Superior temporal gyrus (tissue), 1 donor: ENCODE data around the gene STIM1.
"Not testable (repeated sequence)": the region's sequence is repeated elsewhere in the genome, so short reads cannot be mapped to it uniquely, and the experiment has no call there.

ENCODE experiments used
- DNase-seq: peaks from one replicate; pipeline ENCODE4 v3.0.0-alpha.2; 2016; ENCODE audit errors: extremely low spot score

STIM1 gene

DNA sequence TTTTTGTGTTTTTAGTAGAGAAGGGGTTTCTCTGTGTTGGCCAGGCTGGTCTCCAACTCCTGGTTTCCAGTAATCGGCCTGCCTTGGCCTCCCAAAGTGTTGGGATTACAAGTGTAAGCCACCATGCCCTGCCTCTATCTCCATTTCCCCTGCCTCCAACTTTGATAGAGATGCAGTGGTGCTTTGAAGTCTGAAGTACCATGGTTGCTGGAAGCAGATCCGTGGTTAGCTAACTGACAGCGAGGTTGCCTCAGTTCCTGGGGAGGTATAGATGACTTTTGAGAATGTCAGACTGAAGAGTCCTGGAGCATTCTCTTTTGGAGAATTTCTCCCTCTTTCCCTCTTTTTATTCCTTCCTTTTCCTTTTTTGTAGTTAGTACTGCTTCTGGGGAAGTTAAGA, 127.6 kb downstream of the STIM1 start:
- no peak for DNase-seq

DNA sequence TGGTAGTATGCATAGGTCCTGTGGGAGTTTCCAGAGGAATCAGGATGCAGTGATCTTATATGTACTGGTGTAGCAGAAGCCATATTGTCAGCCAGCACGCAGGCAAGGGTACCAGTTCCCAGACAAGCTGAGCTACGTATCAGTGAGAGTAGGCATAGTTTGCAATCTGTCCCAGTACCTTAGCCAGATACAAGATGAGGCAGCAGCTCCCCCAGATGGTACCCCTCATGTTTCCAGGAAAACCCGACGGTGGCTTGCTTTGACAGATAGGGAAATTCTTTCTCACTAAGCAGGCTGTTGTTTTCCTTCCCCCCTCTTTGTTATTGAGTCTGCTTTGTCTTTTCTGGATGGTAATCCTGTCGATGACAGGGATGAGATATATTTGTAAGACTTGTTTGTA, 129.4 kb downstream of the STIM1 start:
- no peak for DNase-seq

DNA sequence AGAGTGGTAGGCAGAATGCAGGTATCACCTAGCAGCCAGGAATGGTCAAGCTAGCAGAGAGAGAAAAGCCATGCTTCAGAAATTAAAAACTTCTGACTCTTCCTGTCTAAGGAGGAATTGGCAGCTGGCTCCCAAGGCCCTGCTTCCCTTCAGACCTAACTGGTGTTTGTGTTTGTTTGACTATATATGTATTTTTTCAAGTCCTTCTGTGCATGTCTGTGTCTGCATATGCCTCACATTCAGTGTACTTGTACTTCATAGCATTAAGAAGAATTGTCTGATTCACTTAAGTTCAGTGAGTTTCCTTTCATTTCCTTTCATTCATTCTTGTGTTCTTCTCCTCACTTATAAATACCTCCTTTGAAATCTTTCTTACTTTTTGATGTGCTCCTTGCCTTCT, 130.2 kb downstream of the STIM1 start:
- DNase-seq = no peak

DNA sequence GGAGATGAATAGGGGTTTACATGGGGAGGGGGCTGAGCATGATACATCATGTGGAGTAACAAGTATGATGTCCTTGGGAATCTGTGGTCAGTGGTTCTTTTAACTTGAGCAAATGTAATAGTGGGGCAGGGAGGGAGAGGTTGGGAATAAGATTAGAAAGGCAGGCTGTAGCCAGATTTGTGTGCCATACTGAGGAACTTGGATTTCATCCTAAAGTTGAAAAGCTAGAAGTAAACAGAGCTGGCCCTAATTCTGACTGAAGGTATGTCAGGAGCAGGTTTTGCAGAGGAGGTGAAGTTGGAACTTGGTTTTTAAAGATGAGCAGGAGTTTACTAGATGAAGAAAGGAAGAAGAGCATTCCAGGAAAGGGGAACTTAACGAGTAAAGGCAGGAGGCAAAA, 130.8 kb downstream of the STIM1 start:
- peak; percentile 31 for DNase-seq

DNA sequence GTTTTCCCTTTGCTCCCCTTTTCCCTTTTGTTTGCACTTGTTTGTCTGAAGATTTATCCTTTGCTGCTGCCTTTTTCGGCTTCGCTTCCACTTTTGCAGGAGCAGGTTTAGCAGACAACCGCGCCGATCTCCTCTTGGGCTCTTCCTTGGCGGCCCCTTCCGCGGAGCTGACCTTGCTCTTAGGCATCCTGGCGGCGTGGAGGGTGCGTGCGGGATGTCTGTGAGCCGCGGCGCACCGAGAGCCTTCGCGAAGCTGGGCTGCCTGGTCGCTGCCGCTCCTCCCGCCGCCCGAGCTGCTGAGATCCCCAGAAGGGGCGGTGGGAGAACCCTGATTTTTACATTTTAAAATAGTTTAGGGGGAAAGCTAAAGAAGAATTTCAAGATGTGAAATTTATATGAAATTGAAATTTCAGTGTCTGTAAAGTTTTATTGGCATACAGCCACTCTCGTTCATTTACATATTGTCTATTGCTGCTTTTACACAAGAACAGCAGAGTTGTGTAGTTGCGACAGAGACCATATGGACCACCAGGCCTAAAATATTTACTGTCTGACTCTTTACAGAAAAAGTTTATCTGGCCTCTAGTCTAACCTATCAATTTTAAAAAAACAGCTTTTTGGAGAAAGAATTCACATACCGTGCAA, 133.9 kb downstream of the STIM1 start:
- no peak for DNase-seq

DNA sequence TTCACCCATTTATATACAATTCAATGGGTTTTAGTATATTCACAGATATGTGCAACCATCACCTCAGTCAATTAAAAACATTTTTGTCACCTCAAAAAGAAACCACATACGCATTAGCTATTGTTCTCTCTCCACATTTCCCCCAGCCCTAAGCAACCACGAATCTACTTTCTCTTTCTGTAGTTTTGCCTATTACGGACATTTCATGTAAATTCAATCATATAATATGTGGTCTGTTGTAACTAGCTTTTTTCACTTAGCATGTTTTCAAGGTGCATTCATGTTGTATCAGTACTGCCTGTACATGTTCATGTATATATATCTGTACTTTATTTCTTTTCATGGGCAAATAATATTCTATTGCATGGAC, 134.4 kb downstream of the STIM1 start:
- DNase-seq = no peak

DNA sequence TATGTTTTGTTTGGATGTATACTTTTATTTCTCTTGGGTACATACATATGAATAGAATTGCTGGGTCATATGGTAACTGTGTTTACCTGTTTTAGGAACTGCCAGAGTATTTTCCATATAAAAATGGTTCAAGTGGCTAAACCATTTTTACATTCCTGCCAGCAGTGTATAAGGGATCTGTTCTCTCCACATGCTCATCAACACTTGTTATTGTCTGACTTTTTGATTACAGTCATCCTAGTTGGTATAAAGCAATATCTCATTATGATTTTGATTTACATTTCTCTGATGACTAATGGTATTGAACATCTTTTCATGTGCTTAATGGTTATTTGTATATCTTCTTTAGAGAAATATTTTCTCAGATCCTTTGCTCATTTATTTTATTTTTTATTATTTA, 134.9 kb downstream of the STIM1 start:
- DNase-seq = no peak

DNA sequence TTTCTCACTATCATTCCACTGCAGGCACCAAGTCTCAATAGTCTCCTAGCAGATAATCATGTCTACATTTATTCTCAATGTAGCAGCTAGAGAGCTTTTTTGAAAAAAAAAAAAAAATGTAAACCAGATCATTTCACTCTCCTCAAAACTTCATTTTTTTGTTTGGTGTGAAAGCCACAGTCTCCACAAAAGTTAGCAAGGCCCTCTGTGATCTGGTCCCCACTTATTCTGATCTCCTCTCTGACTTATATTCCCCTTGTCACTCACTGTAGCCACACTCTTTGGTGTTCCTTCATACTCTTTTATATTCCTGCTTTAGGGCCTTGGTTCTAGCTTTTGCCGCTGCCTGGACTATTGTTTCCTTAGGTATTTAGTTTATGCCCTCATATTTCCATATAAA, 137.5 kb downstream of the STIM1 start:
- no peak for DNase-seq

DNA sequence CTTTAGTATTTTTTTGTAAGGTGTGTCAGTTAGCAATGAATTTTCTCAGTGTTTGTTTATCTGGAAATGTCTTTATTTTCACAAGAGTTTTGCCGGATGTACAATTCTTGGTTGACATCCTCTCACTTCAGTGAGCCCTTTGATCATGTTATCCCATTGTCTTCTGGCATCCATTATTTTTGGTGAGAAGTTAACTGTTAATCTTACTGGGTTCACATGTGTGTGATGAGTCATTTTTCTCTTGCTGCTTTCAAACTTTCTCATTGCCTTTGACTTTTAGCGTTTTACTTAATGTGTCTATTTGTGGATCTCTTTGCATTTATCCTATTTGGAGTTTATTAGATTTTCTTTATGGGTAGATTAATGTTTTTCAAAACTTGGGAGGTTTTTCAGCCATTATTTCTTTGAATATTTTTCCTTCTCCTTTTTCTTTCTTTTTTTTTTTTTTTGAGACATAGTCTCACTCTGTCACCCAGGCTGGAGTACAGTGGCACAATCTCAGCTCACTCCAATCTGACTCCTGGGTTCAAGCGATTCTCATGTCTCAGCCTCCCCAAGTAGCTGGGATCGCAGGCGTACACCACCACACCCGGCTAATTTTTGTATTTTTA, 138.7 kb downstream of the STIM1 start:
- DNase-seq = no peak

DNA sequence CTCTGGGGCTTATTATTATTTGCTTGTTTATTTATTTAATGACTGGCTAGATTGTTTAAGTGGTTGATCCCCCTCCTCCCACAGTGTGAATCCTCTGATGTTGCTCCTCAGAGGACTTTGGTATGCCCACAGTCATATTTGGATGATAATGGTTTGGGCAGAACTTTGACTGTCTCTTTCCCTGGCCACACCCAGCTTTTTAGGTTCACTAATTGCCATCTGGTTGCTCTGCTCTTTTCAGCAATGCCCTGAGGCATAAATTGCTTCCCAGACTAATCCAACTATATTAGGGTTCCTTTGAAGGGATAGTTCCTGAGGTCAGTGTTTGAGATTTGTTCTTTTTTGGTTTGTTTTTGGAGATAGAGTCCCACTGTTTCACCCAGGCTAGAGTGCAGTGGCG, 139.8 kb downstream of the STIM1 start:
- DNase-seq = no peak

DNA sequence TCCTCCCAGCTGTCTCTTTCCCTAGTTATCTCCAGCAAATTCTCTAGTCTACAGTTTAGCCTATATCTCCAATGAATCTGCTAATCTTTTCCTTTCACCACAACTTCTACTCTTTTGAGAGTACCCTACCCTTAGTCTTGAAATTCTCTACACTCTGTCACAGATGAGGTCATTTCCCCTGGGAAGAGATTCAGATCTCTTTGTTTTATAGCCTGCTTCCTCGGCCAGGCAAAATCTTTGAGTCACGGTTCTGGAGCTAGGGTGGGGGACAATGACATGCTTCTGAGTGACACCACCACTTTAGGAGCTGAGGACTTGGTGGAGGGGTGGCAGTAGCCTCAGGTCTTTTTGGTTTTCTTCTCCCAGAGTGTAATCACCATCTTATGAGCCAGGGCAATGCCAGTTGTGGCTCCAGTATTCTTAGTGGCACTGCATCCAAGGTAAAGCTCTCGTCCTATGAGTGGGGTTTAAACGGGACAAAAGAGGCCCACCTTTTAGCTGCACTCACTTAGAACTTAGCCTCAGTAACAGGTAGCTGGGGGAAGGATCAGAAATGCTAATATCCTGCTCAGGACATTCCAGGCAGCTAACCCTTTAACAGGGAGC, 140.6 kb downstream of the STIM1 start:
- DNase-seq = no peak

DNA sequence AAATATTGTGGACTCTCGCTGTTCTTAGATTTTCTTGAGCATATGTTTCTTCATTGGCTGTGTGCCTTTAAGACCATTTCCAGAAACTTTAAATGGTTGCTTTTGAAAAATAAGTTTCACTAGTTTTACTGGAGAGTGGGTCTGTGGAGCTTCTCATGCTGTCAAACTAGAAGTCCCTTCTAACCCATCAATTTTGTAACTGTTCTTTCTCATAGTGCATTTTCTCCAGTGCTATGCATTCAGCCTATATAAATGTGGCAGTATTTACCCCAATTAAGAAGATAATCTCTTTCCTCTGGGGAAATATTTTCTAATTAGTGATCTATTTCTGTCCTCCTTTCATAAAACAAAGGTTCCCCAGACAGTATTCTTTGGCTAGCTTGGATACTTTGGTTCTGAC, 141.2 kb downstream of the STIM1 start:
- no peak for DNase-seq

DNA sequence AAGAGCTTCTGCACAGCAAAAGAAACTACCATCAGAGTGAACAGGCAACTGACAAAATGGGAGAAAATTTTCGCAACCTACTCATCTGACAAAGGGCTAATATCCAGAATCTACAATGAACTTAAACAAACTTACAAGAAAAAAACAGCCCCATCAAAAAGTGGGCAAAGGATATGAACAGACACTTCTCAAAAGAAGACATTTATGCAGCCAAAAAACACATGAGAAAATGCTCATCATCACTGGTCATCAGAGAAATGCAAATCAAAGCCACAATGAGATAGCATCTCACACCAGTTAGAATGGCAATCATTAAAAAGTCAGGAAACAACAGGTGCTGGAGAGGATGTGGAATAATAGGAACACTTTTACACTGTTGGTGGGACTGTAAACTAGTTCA, 149.3 kb downstream of the STIM1 start:
- not testable (repeated sequence) for DNase-seq

DNA sequence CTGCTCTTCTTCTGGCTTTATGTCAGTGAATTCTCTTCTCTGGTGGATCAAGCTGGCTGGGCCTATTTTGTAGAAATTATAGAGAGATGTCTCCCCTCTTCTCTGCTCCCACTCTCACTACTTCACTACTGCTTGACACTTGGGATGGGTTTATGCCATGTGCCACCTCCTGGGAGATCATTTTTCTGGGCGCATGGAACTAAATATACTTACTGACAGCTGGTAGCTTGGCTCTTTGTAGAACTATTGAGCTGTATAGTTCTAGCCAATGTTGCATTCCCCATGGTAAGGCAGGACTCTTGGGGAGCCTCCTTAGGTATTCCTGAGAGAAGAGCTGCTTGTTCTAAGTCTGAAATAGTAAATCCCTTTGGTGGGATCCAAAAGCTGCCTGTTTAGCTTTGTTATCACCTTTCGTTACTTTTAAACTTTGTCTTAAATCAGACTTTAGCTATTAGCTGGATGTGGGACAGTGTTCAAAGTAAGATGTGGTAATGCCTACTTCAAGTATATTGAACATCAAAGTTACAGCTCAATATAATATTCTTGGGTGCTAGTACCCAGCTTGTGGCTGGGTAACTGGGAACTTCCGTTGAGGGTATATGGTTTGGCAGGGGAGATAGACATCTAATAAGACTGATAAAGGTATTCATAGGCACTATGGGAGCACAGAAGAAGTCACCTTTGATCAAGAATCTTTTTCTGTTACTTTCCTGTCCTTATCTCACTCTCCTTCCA, 151.6 kb downstream of the STIM1 start:
- no peak for DNase-seq

DNA sequence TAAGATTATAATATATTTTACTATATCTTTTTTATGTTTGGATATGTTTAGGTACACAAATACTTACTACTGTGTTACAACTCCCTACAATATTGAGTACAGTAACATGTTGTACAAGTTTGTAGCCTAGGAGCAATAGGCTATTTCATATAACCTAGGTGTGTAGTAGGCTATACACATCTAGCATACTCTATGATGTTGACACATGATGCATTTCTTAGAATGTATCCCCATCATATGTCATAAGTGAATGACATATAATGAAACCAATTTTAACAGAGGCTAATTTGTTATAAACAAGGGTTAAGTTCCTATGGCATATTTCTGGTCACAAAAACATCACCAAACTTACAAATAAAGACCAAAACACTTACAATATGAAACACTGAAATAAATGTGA, 152.7 kb downstream of the STIM1 start:
- DNase-seq = no peak

DNA sequence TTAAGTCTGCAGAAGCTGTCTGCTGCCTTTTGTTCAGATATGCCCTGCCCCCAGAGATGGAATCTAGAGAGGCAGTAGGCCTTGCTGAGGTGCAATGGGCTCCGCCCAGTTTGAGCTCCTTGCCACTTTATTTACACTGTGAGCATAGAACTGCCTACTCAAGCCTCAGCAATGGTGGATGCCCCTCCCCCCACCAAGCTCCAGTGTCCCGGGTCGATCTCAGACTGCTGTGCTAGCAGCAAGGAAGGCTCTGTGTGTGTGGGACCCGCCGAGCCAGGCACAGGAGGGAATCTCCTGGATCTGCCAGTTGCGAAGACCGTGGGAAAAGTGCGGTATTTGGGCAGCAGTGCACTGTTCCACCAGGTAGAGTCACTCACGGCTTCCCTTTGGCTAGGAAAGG, 161.1 kb downstream of the STIM1 start:
- not testable (repeated sequence) for DNase-seq

DNA sequence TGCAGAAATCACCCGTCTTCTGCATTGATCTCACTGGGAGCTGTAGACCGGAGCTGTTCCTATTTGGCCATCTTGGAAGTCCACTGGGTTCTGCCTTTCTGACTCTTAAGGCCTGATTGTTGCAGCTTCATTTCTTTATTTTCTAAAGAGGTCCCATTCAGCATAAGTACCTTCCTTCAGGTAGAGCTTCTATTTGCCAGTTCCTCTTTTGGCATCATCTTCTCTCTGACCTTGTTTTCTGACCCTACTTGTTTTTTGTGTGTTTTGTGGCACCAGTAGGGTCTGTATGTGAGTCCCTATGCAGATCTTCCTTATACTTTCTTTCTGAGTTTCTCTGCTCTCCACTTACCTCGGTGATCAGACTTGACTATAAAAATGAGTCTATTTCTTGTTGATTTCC, 161.7 kb downstream of the STIM1 start:
- DNase-seq = no peak

DNA sequence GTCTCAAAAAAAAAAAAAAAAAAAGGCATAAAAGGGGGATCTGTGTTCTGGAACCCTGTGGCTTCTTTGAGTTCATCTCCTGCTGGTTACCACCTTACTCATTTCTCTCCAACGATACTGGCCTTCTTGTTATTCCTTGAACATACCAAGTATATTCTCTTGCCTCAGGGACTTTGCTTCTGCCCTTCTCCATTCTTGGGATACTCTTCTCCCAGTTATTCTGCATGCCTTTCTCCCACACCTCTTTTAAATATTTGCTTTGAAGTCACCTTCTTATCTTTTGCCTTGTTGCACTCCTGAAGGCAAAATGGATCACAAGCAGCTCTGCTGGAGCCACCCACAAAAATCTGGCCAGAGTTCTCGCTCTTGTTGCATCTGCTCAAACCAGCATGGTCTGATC, 163.2 kb downstream of the STIM1 start:
- no peak for DNase-seq

DNA sequence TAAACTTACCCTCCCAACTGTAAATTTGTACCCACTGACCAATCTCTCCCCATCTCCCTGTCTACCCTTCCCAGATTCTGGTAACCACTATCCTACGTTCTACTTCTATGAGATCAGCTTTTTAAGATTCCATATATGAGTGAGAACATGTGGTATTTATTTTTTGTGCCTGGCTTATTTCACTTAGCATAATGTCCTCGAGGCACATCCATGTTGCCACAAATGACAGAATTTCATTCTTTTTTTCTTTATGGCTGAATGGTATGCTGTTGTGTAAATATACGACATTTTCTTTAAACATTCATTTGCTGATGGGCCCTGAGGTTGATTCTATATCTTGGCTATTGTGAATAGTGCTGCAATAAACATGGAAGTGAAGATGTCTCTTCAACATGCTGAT, 164.4 kb downstream of the STIM1 start:
- no peak for DNase-seq

DNA sequence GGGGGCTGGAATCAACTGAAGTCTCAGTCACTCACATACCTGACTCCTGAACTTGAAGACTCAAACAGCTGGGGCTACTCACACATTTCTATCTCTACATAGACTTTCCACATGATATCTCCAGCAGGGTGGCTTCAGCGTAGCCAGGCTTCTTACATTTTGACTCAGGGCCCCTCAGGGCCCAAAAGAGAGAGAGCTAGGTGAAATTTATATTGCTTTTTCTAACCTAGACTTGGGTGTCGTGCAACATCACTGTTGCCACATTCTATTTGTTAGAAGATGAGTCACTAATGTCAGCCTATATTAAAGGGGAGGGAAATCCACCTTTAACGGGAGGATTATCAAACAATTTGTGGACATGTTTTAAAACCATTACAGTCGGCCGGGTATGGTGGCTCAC, 167.2 kb downstream of the STIM1 start:
- no peak for DNase-seq

DNA sequence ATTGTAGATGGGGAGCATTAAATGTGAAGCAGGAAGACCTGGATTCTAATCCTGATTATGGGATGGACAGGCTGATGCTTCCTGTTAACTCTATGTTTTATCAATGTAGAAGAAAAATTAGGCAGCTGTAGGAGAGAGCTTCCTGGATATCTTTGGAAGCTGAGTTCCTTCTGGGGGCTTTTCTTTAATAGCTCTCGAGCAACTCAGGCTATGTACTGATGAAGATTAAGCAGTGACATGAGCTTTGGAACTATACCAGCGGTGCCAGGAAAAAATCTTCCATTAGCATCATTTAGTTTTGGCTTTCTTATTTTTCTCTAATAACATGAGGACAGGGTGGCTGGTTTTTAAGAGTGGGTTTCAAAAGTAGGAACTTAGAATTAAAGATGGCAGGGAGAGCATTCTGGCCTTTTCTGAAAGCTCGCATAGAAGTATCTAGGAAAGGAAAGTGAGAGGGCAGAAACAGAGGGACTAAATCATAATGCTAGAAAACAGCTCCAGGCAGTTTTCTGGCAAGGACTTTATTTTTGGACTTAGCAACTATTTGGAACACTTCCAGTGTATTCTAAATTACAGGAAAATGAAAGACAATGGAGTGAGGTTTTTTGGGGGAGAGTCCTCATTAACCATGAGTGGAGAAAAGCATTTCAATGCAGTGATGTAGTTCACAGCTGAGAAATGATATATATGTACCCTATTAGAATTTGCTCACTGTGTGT, 169.9 kb downstream of the STIM1 start:
- DNase-seq = peak; percentile 16

DNA sequence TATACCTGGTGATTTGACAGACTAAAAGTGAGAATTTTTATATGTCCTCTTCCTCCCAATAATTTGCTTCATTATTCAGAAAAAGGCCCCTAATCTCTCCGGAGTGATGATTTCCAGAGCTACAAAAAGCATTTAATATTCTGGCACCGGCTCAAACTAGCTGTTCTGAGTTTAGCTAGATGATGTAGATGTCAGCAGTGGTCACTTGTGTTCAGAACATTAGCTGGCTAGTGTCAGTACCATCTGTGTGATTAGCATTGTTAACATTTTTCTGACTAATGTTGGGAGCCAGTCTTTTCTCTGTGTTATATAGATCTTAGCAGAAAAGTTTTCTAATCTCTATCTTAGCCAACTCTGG, 170.5 kb downstream of the STIM1 start:
- DNase-seq = no peak
